Loucy (cell line): Measurements from ENCODE around the gene AIG1.

ENCODE experiments used
- EZH2phosphoT487 ChIP-seq: fragments of 200-600 bp; IDR thresholded peaks from 2 replicates; pipeline ENCODE4 v1.6.1; 2018; ENCODE audit warnings: antibody characterized with exemption, mild to moderate bottlenecking, moderate library complexity, borderline replicate concordance
- TF ChIP-seq, protein P1 (sequence below): fragments of 200-600 bp; sonication (generic); conservative IDR thresholded peaks from 2 replicates; pipeline ENCODE4 v1.5.1; 2014; ENCODE audit warnings: mild to moderate bottlenecking, antibody characterized with exemption, low read length

DNA sequence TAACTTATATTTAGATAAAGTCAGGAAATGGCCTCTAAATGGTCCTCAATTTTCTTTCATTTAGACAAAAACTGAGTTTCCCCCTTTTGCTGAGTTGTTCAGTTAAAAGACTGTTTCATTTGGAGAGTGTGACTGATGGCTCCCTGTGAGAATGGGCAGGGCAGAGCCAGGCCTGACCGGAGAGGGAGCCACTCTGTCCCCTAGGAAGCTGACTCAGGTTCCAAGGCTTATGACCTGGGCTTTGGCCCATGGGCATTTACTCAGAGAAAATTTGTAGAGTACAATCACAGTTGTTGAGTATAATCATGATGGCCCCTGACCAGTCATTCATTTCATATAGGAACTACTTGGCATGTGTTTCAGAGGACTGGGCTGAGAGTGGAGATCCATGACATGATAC is 37.0 kb upstream of the AIG1 start:
- TF ChIP-seq EZH2phosphoT487 = no peak
- TF ChIP-seq, protein P1, sequence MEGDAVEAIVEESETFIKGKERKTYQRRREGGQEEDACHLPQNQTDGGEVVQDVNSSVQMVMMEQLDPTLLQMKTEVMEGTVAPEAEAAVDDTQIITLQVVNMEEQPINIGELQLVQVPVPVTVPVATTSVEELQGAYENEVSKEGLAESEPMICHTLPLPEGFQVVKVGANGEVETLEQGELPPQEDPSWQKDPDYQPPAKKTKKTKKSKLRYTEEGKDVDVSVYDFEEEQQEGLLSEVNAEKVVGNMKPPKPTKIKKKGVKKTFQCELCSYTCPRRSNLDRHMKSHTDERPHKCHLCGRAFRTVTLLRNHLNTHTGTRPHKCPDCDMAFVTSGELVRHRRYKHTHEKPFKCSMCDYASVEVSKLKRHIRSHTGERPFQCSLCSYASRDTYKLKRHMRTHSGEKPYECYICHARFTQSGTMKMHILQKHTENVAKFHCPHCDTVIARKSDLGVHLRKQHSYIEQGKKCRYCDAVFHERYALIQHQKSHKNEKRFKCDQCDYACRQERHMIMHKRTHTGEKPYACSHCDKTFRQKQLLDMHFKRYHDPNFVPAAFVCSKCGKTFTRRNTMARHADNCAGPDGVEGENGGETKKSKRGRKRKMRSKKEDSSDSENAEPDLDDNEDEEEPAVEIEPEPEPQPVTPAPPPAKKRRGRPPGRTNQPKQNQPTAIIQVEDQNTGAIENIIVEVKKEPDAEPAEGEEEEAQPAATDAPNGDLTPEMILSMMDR = no peak
